Measurements from ENCODE around the gene IGF1R.
"Not testable (repeated sequence)": the region's sequence is repeated elsewhere in the genome, so short reads cannot be mapped to it uniquely, and the experiment has no call there.

IGF1R gene

DNA sequence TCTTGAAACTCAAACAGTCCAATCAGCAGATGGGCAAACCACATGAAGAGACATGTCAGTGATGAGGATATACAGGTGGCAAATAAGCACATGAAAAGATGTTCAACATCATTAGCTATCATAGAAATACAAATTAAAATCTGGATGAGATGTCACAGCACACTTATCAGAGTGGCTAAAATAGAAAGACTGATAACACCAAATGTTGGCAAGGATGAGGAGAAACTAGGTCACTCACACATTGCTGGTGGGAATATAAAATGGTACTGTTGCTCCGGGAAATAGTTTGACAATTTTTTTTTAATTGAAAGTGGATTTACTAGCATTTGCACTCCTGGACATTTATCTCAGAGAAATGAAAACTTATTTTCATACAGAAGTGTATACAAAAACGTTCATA, 350.9 kb downstream of the IGF1R start:
- DNase-seq (ENCODE audit: low read depth) = no peak
- TF ChIP-seq CTCF (IDR thresholded peaks at IDR 0.05; ENCODE audit: insufficient read depth, low read depth, low read length, missing control alignments) = no peak
- H3K4me3 ChIP-seq (ENCODE audit: low read depth, low read length) = no peak overlapping the region

- H3K4me3 ChIP-seq (ENCODE audit: low read depth, low read length) = no peak overlapping the region
- no peak for DNase-seq (ENCODE audit: low read depth)
- no peak for TF ChIP-seq CTCF (IDR thresholded peaks at IDR 0.05; ENCODE audit: insufficient read depth, low read depth, low read length, missing control alignments)
Observed at GRCh38 chr15:99002226-99002625, 353.9 kb downstream of the IGF1R start.

DNA sequence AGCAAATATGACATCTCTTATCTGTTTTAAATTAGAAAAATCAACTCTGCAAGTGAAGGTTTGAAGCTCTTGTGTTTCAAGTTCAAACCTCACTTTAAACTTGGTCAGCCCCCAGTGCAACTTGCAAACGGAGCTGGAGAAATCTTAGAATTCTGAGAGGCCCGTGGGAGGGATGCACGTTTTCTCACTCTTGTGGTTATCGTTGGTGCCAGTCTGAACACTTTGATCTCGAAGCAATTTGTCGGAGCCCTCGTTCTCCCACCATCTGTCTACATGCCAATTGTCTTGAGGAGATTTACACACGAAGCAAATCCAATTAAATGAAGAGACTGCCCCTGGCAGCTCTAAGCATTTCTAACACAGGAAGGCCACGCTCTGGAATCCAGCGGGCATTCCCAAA, 355.0 kb downstream of the IGF1R start:
- DNase-seq (ENCODE audit: low read depth); H3K4me3 ChIP-seq (ENCODE audit: low read depth, low read length): not testable (repeated sequence)

- not testable (repeated sequence) for DNase-seq (ENCODE audit: low read depth); H3K4me3 ChIP-seq (ENCODE audit: low read depth, low read length)
Observed at GRCh38 chr15:99004998-99005974, 356.9 kb downstream of the IGF1R start.

DNA sequence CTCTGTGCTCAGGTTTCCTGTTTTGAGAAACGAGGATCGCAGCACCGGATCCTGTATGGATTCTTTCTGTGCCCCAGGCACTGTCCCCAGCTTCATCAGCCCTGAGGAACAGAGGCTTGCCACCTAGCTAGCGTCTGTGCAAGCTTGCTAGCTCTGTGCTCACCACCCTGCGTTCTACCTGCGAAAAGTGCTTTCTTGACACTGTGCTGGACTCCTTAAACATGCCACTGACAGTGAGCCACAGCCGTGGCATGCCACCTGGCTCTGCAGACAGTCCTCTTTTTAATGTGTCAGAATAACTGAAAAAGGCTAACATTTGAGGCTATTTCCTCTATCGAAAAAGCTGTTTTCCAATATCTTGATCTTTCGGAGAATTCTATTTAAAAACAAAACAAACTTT, 357.8 kb downstream of the IGF1R start:
- no peak overlapping the region for H3K4me3 ChIP-seq (ENCODE audit: low read depth, low read length)
- no peak for DNase-seq (ENCODE audit: low read depth)

DNA sequence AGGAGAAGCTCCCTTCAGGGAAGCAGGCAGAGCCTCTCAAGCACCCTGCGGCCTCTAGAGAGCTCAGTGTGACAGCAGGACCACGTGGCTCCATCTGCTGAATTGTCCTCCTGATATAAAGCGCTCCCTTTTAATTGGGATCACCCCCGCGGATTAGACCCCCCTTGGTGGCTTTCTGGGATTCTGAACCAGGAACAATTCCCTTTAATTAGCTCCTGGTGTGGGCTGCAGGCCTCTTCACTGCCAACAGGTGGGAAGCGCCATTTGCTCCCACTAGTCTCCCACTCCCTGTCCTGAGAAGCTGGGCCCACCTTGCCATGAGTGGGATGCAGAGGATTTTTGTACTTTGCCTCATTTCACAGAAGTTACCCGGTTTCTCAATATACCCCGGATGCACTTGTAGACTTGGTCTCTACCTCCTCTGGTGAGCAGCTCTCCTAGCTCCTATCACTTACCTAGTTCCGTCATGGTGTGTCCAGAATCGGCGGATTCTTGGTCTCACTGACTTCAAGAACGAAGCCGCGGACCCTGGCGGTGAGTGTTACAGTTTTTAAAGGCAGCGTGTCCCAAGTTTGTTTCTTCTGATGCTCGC, 358.7 kb downstream of the IGF1R start:
- no peak for DNase-seq (ENCODE audit: low read depth)
- H3K4me3 ChIP-seq (ENCODE audit: low read depth, low read length) = no peak overlapping the region
- no peak for TF ChIP-seq CTCF (IDR thresholded peaks at IDR 0.05; ENCODE audit: insufficient read depth, low read depth, low read length, missing control alignments)

More for the DNA sequence above, 357.8 kb downstream of the IGF1R start:
- TF ChIP-seq CTCF (IDR thresholded peaks at IDR 0.05; ENCODE audit: insufficient read depth, low read depth, low read length, missing control alignments) = no peak

DNA sequence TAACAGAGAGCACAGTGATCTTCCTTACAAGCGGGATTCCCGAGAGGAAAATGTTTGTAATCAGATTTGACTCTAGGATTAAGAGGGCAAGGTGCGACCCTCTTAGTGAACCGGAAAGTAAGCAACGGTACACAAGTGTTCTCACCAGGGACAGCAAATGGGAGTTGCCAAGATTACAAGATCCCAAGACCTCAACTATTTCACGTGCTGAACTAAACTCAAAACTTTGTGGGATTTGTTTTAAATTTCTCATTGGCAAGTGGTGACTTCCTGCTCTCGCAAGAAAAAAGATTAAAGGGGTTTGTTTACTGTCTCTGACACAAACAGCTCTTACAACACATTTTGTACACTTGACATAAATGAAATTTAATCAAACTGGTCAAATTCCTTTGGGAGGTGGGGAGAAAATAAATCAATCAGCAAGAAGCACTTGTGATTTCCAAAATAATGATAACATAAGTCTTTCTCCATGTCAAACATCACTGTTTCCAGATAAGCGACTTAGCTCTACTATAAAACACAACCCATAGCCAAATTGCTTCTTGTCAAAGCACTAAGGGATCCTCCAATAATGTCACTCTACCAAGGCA, 361.5 kb downstream of the IGF1R start:
- H3K4me3 ChIP-seq (ENCODE audit: low read depth, low read length) = no peak overlapping the region
- no peak for DNase-seq (ENCODE audit: low read depth)

More for the DNA sequence above, 361.5 kb downstream of the IGF1R start:
- no peak for TF ChIP-seq CTCF (IDR thresholded peaks at IDR 0.05; ENCODE audit: insufficient read depth, low read depth, low read length, missing control alignments)

Data from GM12865 (cell line).